Spleen (tissue), 7 donors: Measurements from ENCODE around the gene NFYB.
"Not testable (repeated sequence)": the region's sequence is repeated elsewhere in the genome, so short reads cannot be mapped to it uniquely, and the experiment has no call there.

Experiments used
- POLR2A ChIP-seq, 3 donors: fragments of 450-650 bp; IDR thresholded peaks; one replicate each; pipeline ENCODE4 v1.5.1; 2017; ENCODE audit warnings: antibody characterized with exemption in 3 of 3, mild to moderate bottlenecking in 1 of 3
- POLR2AphosphoS5 ChIP-seq, 3 donors: sonication (generic); formaldehyde crosslinking; IDR thresholded peaks; one replicate each; pipeline ENCODE4 v1.5.1; 2017; ENCODE audit warnings: antibody characterized with exemption in 3 of 3
- TF ChIP-seq, protein P1 (sequence below), 11 experiments: fragments of 200-600 bp in 7 of 11; fragments of 450-650 bp in 4 of 11; sonication (generic) in 4 of 11; IDR thresholded peaks in 8 of 11; conservative IDR thresholded peaks in 3 of 11; 1 replicate in 7 of 11; 2 replicates in 4 of 11; pipeline versions ENCODE4 v1.4.0 to v1.8.0; 2016 to 2021; ENCODE audit warnings: antibody characterized with exemption in 11 of 11, inconsistent platforms in 4 of 11, mild to moderate bottlenecking in 1 of 11
- donor health status: DM: no; HTN: no; CAD: no; lungs with moderate emphysema.
- donor health status: DM: no; HTN: no; CAD: no.
- donor health status: DM: no; HTN: no; CAD: no.

DNA sequence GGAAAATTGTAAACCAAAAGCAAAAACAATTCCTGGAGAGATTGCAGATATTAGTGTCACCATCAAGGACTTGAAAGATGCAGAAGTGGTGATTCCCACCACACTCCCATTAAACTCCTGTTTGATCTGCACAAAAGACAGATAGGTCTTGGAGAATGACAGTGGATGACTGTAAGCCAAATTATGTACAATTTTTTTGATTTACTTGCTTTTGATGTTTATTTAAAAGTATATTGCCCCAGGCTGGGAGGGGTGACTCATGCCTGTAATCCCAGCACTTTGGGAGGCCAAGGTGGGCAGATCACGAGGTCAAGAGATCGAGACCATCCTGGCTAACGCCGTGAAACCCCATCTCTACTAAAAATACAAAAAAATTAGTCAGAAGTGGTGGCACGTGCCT lies 35.8 kb upstream of the NFYB start:
- TF ChIP-seq, protein P1, sequence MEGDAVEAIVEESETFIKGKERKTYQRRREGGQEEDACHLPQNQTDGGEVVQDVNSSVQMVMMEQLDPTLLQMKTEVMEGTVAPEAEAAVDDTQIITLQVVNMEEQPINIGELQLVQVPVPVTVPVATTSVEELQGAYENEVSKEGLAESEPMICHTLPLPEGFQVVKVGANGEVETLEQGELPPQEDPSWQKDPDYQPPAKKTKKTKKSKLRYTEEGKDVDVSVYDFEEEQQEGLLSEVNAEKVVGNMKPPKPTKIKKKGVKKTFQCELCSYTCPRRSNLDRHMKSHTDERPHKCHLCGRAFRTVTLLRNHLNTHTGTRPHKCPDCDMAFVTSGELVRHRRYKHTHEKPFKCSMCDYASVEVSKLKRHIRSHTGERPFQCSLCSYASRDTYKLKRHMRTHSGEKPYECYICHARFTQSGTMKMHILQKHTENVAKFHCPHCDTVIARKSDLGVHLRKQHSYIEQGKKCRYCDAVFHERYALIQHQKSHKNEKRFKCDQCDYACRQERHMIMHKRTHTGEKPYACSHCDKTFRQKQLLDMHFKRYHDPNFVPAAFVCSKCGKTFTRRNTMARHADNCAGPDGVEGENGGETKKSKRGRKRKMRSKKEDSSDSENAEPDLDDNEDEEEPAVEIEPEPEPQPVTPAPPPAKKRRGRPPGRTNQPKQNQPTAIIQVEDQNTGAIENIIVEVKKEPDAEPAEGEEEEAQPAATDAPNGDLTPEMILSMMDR (IDR thresholded peaks at IDR 0.05 in 8 of 11, conservative IDR thresholded peaks at IDR 0.05 in 3 of 11): not testable (repeated sequence)
- TF ChIP-seq POLR2A, POLR2AphosphoS5 (IDR thresholded peaks at IDR 0.05): not testable (repeated sequence)
